ENCODE results near the gene ATP1A4.

DNA sequence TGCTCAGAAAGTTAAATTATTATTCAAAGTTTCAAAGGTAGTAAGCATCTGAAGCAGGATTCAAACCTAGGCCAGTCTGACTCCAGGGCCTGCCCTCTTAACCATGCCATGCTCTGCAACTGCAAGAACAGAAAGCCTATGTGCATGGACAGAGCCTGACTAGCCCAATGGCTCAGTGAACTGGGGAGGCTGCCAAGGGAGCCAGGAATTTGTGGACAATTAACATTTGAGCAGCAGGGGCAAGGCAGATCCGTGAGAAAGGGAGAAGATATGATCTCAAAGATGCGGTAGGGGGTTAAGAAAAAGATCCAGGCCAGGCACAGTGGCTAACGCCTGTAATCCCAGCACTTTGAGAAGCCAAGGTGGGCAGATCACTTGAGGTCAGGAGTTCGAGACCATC lies 6.5 kb upstream of the ATP1A4 start:
- TF ChIP-seq CTCF (IDR thresholded peaks at IDR 0.05; ENCODE audit: insufficient read depth, low read depth, low read length) (no peak), EZH2 (IDR thresholded peaks at IDR 0.05; ENCODE audit: insufficient read depth, low read length) (no peak)
